ENCODE data around the gene LTBP2.
"Not testable (repeated sequence)": the region's sequence is repeated elsewhere in the genome, so short reads cannot be mapped to it uniquely, and the experiment has no call there.

Gene LTBP2

GRCh38 chr14:74547331-74547927, 64.6 kb downstream of the LTBP2 start:
- FAIRE-seq, result no peak

- FAIRE-seq, result no peak
Observed at GRCh38 chr14:74546416-74546815, 65.6 kb downstream of the LTBP2 start.

GRCh38 chr14:74545386-74545785, 66.7 kb downstream of the LTBP2 start:
- no peak for FAIRE-seq

- no peak for FAIRE-seq
Observed at GRCh38 chr14:74543771-74544438, 68.1 kb downstream of the LTBP2 start.

GRCh38 chr14:74542056-74542685, 69.9 kb downstream of the LTBP2 start:
- no peak for FAIRE-seq

- FAIRE-seq, result no peak
Observed at GRCh38 chr14:74541225-74541624, 70.8 kb downstream of the LTBP2 start.

GRCh38 chr14:74539503-74539902, 72.5 kb downstream of the LTBP2 start:
- FAIRE-seq, result no peak

- no peak for FAIRE-seq
Observed at GRCh38 chr14:74538411-74539391, 73.3 kb downstream of the LTBP2 start.

- FAIRE-seq, result not testable (repeated sequence)
Observed at GRCh38 chr14:74536336-74536735, 75.7 kb downstream of the LTBP2 start.

GRCh38 chr14:74535756-74536325, 76.2 kb downstream of the LTBP2 start:
- FAIRE-seq, result no peak

GRCh38 chr14:74533576-74533975, 78.5 kb downstream of the LTBP2 start:
- FAIRE-seq, result no peak

- FAIRE-seq, result no peak
Observed at GRCh38 chr14:74532246-74532645, 79.8 kb downstream of the LTBP2 start.

GRCh38 chr14:74531467-74531866, 80.6 kb downstream of the LTBP2 start:
- no peak for FAIRE-seq

- FAIRE-seq, result no peak
Observed at GRCh38 chr14:74531006-74531405, 81.0 kb downstream of the LTBP2 start.

GRCh38 chr14:74528886-74529285, 83.2 kb downstream of the LTBP2 start:
- FAIRE-seq, result no peak

GRCh38 chr14:74528406-74528805, 83.6 kb downstream of the LTBP2 start:
- FAIRE-seq, result no peak

GRCh38 chr14:74527736-74528280, 84.2 kb downstream of the LTBP2 start:
- FAIRE-seq, result no peak

- FAIRE-seq, result no peak
Observed at GRCh38 chr14:74526854-74527585, 85.0 kb downstream of the LTBP2 start.

- FAIRE-seq, result no peak
Observed at GRCh38 chr14:74525361-74525851, 86.6 kb downstream of the LTBP2 start.

GRCh38 chr14:74524812-74525135, 87.3 kb downstream of the LTBP2 start:
- FAIRE-seq, result no peak

- FAIRE-seq, result no peak
Observed at GRCh38 chr14:74524076-74524811, 87.8 kb downstream of the LTBP2 start.
